NCI-H526 treated with DMSO at 0.1 percent for 48 hours (cell line): ENCODE measurements around the gene NFIX.

Source experiments
- DNase-seq: peaks from one replicate; lab custom pipeline; 2025; lab: John Stamatoyannopoulos, UW

The NFIX gene

DNA sequence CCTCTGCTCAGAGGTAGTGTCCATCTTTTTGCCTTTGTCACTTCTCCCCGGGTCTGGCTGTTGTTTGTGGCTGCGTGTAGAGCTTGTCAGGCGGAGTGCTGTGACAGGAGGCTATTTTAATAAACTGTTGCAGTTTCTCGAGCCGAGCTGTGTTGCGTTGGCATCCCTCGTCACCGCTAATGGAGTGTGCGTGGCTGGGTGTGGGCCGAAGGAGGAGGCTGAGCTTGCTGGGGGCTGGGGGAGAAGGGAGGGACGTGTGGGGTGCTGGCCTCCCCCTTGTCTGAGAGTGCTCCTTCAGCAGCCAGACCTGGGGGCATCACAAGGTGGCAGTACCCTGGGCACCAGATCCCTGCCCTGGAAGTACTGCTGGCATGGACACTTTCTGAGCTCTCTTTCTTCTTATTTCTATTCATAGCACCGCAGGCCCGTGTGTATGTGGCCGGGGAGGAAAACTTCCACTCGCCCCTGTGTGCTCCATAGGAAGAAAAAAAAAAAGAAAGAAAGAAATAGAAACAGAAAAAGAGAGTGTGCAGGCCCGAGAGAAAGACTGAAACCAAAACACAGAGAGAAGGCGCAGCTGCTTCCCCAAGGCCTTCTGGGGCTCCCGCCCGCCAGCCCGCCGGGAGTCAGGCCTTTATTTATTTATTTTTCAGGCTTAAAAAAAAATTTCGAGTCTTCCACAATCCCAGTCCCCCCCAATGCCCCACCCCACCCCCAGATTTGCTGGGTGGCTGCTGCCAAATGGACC lies 27.0 kb downstream of the NFIX start:
- DNase-seq = peak; percentile 53

DNA sequence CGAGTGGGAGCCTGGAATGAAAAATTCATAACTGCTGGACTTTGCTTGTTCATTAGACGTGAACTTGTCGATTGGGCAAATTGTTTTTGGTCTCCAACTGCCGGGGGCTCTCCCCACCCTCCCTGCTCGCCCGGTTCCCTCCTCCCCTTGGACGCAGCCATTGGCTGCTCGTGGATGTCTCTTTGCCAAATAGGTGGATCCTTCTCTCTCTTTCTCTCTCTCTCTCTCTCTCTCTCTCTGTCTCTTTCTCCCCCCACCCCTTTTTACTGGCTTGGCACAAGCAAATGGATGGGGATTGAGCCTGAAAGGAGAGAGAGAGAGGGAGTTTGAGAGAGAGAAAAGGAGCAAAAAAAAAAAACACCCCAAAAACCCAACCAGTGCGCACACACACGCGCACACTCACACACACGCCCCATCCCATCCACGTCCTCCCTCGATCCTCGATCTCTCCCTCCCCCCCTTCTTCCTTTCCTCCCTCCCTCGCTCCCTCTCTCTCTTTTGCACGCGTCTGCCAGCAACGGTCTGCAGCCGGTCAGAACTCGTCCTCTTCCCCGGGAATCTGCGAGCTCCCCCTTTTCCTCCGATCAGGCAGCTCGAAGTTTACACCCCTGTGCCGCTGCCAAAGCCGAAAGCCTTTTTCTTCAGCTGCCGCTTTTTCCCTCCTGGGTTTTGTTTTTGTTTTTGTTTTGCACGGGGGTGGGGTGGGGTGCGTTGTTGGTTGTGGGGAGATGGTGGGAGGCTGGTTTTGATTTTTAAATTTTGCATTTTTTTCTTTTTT lies 27.8 kb downstream of the NFIX start:
- DNase-seq = peak; percentile 53

DNA sequence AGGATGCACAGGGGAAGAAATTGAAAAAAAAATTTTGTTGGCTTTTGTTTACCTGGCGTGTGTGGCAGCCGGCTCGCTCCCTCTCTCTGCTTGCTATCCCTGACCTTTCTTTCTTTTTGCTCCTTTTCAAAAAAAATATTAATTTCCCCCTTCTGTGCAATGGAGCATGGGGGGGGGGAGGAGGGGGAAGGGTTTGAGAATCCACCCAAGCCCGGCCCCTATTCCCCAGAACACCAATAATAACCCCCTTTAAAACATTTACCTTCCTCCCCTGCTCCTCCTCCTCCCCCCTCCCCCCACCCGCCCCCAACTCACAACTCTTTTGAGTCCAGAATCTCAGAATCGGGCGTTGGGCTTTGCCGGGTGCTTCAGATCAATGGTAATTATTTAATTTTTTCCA lies 28.4 kb downstream of the NFIX start:
- DNase-seq = no peak

DNA sequence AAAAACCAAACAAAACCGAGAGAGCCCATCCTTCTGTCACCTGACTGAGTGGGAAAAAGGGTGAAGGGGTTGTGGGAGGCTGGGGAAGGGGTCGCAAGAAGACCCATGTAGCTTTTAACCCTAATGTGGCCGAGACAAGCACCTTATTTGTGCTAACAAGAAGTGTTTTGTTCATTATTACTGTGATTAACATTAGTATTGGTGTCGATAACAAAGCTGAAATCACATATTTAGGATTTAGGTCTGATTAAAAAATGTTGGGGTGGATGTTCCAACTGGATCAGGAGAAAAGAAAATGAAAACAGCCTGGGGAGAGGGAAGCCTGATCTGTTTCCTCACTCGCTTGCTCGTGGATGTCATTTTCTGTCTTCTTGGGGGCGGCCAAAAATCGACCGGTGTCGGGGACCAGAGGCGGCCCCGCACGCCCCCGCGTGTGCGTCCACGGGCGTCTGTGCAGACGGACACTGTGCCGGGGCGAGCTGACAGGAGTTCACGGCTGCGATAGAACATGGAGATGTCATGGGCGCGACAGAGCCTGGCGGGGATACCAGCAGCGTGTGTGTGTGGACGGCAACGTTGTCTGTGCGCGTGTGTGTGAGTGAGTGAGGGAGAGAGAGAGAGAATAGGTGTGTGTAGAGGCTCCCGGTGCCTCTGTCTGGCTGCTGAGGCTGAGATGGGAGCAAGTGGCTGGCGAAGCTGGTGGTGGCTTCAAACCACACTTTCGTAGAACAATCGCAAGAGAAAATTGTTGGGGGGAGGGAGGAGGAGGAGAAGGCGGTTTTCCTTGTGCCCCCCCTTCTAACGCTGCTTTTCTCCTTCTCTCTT lies 29.1 kb downstream of the NFIX start:
- DNase-seq = peak; percentile 32

DNA sequence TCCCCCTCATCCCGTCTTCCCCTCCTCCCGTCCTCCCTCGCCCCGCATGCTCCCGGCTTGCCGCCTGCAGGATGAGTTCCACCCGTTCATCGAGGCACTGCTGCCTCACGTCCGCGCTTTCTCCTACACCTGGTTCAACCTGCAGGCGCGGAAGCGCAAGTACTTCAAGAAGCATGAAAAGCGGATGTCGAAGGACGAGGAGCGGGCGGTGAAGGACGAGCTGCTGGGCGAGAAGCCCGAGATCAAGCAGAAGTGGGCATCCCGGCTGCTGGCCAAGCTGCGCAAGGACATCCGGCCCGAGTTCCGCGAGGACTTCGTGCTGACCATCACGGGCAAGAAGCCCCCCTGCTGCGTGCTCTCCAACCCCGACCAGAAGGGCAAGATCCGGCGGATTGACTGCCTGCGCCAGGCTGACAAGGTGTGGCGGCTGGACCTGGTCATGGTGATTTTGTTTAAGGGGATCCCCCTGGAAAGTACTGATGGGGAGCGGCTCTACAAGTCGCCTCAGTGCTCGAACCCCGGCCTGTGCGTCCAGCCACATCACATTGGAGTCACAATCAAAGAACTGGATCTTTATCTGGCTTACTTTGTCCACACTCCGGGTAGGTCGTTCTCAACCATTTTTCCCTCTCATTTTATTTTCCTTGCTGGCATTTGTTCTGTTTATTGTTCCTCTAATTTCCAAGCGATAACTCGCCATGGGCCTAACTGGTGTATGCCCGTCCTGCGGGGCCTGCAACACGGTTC lies 29.8 kb downstream of the NFIX start:
- no peak for DNase-seq

DNA sequence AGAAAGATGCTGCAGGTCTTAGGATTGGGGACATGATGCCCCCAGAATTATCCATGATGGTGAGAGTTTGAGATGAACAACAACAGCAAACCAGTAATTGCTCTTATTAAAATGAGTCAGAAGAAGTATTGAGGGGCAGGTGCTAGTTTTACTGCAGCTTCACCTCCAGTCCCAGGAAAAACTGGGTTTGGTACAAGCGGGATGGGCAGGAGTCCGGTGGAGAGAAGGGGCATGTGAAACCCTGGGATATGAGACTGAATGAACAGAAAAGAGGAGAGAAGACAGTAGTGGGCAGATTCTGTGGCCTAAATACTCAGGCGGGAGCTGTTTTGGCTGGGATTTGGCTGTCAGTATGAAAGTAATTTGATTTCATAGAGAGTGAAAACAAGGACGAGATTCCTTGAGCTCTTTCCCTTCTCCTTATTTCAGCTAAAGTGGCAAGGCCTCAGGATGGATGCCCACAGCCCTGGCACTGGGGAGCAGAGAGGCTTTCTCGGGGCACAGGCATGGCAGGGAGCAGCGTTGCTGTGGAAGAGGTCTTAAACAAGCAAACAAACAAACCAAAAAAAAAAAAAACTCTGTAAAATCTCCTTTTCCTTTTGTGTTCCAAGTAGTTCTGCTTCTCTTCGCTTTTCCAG lies 30.7 kb downstream of the NFIX start:
- no peak for DNase-seq

DNA sequence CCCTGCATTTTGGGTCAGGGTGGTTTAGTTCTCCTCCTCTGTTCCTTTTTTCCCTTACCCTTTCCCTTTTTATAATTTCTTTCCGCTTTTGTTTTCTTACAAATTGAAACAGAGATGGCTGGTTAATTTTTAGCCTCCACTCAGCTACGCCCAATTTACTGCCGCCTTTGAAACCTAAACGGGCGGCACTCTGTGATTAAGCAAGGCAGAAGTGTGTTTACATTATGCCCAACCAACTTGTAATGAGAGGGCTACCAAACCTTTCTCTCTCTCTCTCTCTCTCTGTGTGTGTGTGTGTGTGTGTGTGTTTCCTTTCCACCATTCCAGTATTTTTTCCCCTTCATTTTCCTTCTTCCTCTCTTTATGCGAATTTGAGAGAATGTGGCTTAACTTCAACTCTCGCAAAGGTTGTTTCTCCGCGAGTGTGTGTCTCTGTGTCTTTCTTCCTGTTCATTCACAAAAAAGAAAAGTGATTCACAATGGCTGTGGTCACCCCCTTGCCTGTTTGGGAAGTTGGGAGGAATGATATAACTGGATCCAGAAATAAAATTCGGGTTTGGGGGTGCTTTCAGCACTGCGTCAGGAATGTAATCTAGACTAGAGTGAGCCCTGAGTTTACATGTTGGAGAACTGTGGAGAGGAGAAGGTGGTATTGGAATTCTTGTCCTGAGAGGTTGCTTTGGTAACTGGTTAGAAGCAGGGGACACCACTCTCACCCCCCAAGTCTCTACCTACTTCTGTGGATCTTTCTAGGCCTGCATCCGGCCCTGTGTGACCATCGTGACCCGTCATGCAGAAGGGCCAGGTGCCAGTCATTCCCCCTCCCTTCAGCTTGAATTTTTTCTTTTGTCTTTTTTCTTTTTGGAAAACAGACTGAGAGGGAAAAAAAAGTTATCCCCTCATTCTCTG lies 31.4 kb downstream of the NFIX start:
- DNase-seq = no peak

DNA sequence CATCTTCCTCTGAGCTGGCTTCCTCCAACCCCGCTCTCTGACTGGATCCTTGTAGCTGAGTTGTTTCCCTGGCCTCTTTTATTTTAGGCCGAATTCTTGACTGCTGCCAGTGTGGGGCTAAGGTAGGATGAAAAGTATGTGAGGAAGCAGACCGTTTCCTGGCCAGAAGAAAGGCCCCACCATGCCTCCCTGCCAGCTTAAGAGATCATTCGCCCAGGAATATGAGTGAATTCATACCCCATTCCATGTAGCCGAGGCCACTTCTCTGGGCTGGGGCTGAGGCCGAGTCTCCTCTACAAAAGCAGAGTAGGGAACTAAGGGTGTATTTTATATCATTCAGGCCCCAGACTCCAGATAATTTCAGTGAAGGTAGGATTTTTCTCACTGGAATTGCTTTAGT lies 32.3 kb downstream of the NFIX start:
- DNase-seq = no peak

DNA sequence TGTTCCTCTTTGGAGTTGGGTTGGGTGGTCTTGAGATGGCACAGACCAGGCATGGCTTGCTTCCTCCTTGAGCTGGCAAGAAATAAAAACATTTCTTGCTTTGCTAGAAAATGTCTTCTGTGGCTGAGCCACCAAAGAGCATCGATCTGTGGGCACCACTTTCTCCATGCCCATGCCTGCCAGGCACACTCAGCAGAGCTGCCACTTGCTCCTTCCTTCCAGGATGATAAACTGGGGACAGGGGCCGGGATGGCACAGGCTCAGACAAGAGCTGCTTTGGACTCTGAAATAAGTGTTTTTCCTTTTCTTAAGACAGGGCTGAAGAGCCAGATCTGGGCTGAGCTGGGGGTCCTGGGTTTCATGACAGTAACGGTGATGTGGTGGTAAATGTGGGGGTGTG lies 32.8 kb downstream of the NFIX start:
- no peak for DNase-seq

DNA sequence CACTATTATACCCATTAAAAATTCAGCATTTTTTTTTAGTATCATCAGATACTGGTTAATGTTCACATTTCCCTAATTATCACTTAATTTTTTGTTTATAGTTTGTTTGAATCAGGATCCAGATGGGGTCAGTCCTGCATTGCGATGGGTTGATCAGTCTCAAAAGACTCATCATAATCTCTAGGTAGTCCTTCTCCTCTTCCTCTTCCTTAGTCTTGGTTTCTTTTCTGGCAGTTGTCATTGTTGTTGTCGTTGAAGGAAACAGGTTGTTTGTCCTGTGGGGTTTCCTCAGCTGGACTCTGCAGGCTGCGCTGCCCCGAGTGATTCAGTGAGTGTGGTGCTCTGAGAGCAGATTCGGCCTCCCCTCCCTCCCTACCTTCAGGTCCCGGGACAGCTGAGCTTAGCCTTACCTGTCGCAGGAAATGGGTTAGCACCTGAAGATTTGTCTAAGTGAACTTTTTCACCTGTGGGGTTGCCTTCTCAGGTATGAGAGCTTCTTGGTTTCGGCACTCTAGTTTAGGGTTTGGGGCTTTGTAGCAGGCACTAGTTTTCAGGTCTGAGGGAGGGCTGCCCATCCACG lies 34.1 kb downstream of the NFIX start:
- DNase-seq = no peak

DNA sequence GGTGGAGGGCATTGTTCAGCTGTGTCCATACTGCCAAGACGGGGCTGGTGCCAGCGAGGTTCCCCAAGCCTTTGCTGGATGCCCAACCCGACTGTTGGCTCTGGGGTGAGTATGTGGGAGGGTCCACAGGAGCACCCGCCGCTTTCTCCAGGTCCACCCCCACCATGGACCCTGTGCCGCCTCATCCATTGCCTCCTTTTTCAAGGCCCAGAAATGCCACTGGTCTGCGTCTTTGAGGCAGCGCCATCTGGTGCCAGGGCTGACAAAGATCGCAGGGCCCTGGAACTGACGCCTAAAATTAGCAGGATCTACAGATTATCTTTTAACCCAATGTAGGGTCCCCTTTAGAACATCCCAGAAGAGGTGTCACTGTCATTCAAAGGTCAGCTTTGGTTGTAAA lies 34.6 kb downstream of the NFIX start:
- DNase-seq = no peak

DNA sequence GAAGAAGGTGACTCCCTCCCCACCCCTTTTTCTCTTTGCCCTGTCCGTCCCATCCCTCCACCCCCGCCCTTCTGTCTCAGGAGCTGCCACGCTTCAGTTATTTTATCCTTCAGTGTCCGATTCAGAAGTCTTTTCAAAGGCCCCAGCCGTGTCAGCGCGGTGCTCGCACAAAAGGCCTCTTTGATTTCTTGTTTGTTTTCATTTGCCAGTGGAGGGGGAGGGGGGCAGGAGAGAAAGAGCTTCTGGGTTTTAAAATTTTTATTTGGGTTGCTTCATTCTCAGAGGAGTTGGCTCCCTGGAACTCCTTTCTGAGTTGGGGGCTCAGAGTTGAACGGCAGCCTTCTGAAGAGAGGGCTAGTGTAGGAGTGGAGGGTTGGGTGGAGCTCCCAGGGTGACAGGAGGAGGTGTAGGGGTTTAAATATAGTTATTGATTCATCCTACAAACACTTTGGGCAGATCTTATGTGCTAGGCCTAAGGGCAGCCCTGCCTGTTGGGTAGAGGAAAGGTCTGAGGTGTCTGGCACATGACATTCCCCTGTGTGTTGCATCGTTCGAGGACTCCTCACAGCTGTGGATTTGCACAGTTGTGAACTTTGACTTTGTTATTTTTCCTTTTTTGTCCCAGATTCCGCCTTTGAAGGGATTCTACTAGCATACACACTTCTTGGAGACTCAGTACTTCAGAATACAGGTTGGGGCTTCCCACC lies 36.8 kb downstream of the NFIX start:
- peak; percentile 33 for DNase-seq

DNA sequence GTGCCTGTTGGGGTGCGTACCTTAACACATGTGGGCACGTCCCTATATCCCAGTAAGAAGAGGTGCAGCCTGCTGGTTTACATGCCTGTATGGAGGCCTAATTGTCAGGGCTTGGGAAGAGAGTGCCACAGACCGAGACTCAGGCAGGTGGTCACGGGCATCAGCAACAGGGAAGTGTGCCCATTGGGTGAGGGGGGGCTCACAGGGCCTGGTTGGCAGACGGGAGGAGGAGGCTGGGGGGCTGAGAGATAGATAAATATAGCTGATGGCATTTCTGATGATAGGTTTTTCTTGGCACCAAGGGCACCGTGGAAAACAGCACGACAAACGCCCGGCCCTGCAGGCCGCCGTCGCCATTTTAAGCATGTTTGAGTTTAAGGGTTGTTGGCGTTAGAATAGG lies 37.6 kb downstream of the NFIX start:
- no peak for DNase-seq

DNA sequence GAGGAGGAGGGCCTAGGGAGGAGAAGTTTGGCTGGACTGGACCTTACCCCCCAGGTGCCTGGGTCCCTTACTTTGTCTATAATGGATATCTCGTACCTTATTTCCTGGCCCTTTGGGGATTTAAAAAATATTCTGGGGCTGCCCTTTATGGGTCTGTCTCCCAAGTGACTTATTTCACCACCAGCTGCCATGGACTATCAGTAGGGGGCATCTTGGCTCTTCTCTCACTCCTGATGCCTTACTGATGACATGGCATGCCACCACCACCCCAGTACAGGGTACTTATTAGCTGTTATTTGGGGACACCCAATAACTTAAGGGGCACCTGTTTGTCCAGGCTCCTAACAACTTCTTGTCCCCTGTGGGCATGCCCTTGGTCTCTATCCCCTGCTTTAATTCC lies 38.0 kb downstream of the NFIX start:
- no peak for DNase-seq

DNA sequence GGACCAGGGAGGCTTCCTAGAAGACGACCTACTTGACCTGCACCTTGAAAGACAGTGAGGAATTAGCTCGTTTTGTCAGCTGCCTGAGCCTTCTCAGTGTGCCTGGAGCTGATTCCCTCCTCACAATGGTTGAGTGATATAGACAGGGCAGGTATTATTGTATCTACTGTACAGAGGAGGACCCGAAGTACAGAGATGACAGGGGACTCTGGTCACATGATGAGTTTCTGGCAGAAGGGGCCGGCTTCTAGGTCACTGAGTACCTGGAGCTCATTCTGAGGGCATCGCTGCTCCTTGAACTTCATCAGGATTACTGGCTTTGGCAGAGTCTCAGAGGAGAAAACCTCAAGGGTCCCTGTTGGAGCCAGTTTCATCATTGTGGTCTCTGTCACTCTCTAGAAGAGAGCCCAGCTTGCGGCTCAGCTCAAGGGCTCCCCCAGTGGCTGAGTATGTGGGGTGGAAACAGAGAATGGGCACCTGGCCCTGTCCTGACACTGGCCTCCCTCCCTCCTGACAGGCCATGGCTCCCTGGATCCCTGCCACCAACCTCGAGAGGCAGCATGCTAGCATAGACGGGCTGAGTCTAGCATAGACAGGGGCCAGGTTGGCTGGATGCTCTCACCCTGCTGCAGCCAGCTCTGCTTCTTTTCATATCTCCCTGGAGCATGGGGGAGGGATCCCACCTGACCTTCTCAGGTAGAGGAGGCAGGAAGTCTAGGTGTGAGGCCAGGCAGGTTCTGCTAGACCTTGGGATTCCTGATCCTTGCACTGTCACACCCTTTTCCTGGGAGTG lies 38.7 kb downstream of the NFIX start:
- DNase-seq = no peak

DNA sequence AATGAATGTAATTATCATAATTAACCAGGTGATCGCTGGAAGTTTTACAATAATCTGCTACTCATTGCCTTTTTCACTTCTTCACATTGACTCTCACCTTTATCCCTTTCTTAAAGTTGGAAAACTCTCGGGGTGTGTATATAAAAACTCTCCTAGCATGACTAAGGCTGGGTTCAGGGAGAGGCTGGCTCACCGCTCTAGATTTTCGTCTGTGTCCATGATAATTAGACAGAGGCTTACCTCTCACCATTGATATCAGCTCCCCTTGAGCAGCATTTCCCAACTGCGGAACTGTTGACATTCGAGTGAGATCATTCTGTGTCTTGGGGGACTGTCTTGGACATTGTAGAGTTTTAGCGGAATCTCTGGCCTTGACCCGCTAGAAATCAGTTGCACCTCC lies 39.4 kb downstream of the NFIX start:
- no peak for DNase-seq

DNA sequence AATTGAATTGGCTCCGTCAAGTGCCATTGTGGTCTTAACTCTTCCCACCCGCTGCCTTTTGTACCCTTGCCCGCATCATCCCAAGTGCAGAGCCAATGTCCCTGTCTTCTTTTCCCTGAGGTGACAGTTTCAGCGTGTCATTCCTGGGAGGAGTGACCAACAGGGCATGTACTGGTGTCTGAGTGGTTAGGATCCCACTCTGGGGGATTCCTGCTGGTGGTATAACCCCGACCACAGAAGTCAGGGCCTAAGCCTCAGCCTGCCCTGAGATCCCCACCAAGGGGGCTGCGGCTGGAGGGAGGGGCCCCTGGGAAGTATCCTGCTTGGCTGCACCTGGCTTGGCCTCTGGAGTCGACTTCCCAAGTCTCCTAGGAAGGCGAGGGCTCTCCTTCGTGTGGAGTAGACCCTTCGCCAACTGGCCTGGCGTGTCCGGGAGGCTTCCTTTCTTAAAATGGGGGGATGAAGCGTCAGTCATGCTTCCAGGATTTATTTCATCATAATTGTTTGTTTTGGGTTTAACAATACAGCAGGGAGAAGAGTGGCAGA lies 40.6 kb downstream of the NFIX start:
- DNase-seq = no peak

DNA sequence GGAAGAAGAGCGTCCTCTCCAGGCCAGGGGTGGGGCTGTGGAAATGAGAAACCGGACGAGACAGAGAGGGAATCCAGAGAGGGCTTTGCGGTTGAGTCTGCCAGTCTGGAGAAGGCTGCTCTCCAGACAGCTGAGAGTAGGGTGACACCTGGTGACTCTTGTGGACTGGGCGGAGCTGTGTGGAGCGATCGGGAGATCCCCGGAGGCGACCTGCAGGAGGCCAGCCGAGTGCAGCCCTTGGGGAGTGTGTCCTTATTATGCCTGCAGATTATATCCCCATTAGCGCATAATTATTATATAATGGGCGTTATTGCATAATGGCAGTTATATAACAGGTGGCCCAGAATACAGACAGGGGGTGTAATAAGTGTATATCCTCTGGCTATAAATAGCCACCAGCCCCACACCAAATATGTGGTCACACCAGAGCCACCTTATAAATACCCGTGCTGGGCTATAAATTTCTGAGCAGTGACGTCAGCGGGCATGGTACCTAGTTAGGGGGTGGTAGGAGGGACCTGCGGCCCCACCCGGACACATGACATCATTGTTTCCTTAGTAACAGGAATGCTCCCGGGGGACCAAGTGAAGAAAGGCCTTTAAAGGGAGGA lies 41.2 kb downstream of the NFIX start:
- peak; percentile 27 for DNase-seq
